ENCODE measurements around the gene HSPB1.

The HSPB1 gene

GRCh38 chr7:76316984-76317781 lies 14.7 kb downstream of the HSPB1 start:
- Histone ChIP-seq H3K9ac (ENCODE audit: low read length) (peak overlapping the region; percentile 76), H3K4me3 (ENCODE audit: low read length) (peak overlapping the region; percentile 49), H3K9me3 (ENCODE audit: control insufficient read depth, low read length) (no peaks in the 10 kb centered on the region), H3K36me3 (ENCODE audit: control insufficient read depth, insufficient read depth, low read length) (no peaks in the 10 kb centered on the region), H3K4me1 (ENCODE audit: control insufficient read depth, insufficient read depth, low read length) (peaks cover 17% of the 10 kb centered on the region), H3K27me3 (ENCODE audit: control insufficient read depth, insufficient read depth, low read length) (no peaks in the 10 kb centered on the region)

GRCh38 chr7:76317782-76318487 lies 15.5 kb downstream of the HSPB1 start:
- H3K36me3 ChIP-seq (ENCODE audit: control insufficient read depth, insufficient read depth, low read length) = no peaks in the 10 kb centered on the region
- peaks cover 17% of the 10 kb centered on the region for H3K4me1 ChIP-seq (ENCODE audit: control insufficient read depth, insufficient read depth, low read length)
- peak overlapping the region; percentile 86 for H3K9ac ChIP-seq (ENCODE audit: low read length)
- H3K27me3 ChIP-seq (ENCODE audit: control insufficient read depth, insufficient read depth, low read length) = no peaks in the 10 kb centered on the region
- H3K9me3 ChIP-seq (ENCODE audit: control insufficient read depth, low read length) = no peaks in the 10 kb centered on the region
- H3K4me3 ChIP-seq (ENCODE audit: low read length) = peak overlapping the region; percentile 76

- Histone ChIP-seq H3K9me3 (ENCODE audit: control insufficient read depth, low read length) (no peaks in the 10 kb centered on the region), H3K9ac (ENCODE audit: low read length) (peak overlapping the region; percentile 86), H3K4me3 (ENCODE audit: low read length) (peak overlapping the region; percentile 76), H3K4me1 (ENCODE audit: control insufficient read depth, insufficient read depth, low read length) (peaks cover 17% of the 10 kb centered on the region), H3K27me3 (ENCODE audit: control insufficient read depth, insufficient read depth, low read length) (no peaks in the 10 kb centered on the region), H3K36me3 (ENCODE audit: control insufficient read depth, insufficient read depth, low read length) (no peaks in the 10 kb centered on the region)
These were observed 16.2 kb downstream of the HSPB1 start for GRCh38 chr7:76318488-76319353.

GRCh38 chr7:76325092-76325491 lies 22.6 kb downstream of the HSPB1 start:
- Histone ChIP-seq H3K27me3 (ENCODE audit: control insufficient read depth, insufficient read depth, low read length) (no peaks in the 10 kb centered on the region), H3K4me3 (ENCODE audit: low read length) (no peak overlapping the region), H3K9me3 (ENCODE audit: control insufficient read depth, low read length) (no peaks in the 10 kb centered on the region), H3K36me3 (ENCODE audit: control insufficient read depth, insufficient read depth, low read length) (peaks cover 15% of the 10 kb centered on the region), H3K4me1 (ENCODE audit: control insufficient read depth, insufficient read depth, low read length) (peaks cover 4% of the 10 kb centered on the region), H3K9ac (ENCODE audit: low read length) (no peak overlapping the region)

GRCh38 chr7:76325811-76326210 lies 23.3 kb downstream of the HSPB1 start:
- Histone ChIP-seq H3K9ac (ENCODE audit: low read length) (no peak overlapping the region), H3K9me3 (ENCODE audit: control insufficient read depth, low read length) (no peaks in the 10 kb centered on the region), H3K36me3 (ENCODE audit: control insufficient read depth, insufficient read depth, low read length) (peaks cover 15% of the 10 kb centered on the region), H3K4me3 (ENCODE audit: low read length) (no peak overlapping the region), H3K27me3 (ENCODE audit: control insufficient read depth, insufficient read depth, low read length) (no peaks in the 10 kb centered on the region), H3K4me1 (ENCODE audit: control insufficient read depth, insufficient read depth, low read length) (peaks cover 4% of the 10 kb centered on the region)

- Histone ChIP-seq H3K36me3 (ENCODE audit: control insufficient read depth, insufficient read depth, low read length) (peaks cover 15% of the 10 kb centered on the region), H3K4me1 (ENCODE audit: control insufficient read depth, insufficient read depth, low read length) (peaks cover 4% of the 10 kb centered on the region), H3K9ac (ENCODE audit: low read length) (no peak overlapping the region), H3K27me3 (ENCODE audit: control insufficient read depth, insufficient read depth, low read length) (no peaks in the 10 kb centered on the region), H3K9me3 (ENCODE audit: control insufficient read depth, low read length) (no peaks in the 10 kb centered on the region), H3K4me3 (ENCODE audit: low read length) (no peak overlapping the region)
These were observed 24.3 kb downstream of the HSPB1 start for GRCh38 chr7:76326646-76327233.

GRCh38 chr7:76327610-76328009 lies 25.1 kb downstream of the HSPB1 start:
- H3K4me1 ChIP-seq (ENCODE audit: control insufficient read depth, insufficient read depth, low read length) = peaks cover 4% of the 10 kb centered on the region
- H3K9ac ChIP-seq (ENCODE audit: low read length) = no peak overlapping the region
- H3K36me3 ChIP-seq (ENCODE audit: control insufficient read depth, insufficient read depth, low read length) = peaks cover 15% of the 10 kb centered on the region

GRCh38 chr7:76328389-76328788 lies 25.9 kb downstream of the HSPB1 start:
- Histone ChIP-seq H3K4me1 (ENCODE audit: control insufficient read depth, insufficient read depth, low read length) (peaks cover 5% of the 10 kb centered on the region), H3K27me3 (ENCODE audit: control insufficient read depth, insufficient read depth, low read length) (no peaks in the 10 kb centered on the region), H3K4me3 (ENCODE audit: low read length) (no peak overlapping the region), H3K36me3 (ENCODE audit: control insufficient read depth, insufficient read depth, low read length) (peaks cover 15% of the 10 kb centered on the region), H3K9ac (ENCODE audit: low read length) (no peak overlapping the region), H3K9me3 (ENCODE audit: control insufficient read depth, low read length) (no peaks in the 10 kb centered on the region)

More at GRCh38 chr7:76327610-76328009, 25.1 kb downstream of the HSPB1 start:
- no peaks in the 10 kb centered on the region for H3K9me3 ChIP-seq (ENCODE audit: control insufficient read depth, low read length)
- H3K4me3 ChIP-seq (ENCODE audit: low read length) = no peak overlapping the region
- H3K27me3 ChIP-seq (ENCODE audit: control insufficient read depth, insufficient read depth, low read length) = no peaks in the 10 kb centered on the region

- no peak overlapping the region for H3K9ac ChIP-seq (ENCODE audit: low read length)
- peaks cover 16% of the 10 kb centered on the region for H3K4me1 ChIP-seq (ENCODE audit: control insufficient read depth, insufficient read depth, low read length)
- H3K36me3 ChIP-seq (ENCODE audit: control insufficient read depth, insufficient read depth, low read length) = peaks cover 15% of the 10 kb centered on the region
- H3K9me3 ChIP-seq (ENCODE audit: control insufficient read depth, low read length) = no peaks in the 10 kb centered on the region
- no peak overlapping the region for H3K4me3 ChIP-seq (ENCODE audit: low read length)
- no peaks in the 10 kb centered on the region for H3K27me3 ChIP-seq (ENCODE audit: control insufficient read depth, insufficient read depth, low read length)
These were observed 27.0 kb downstream of the HSPB1 start for GRCh38 chr7:76329479-76329878.

GRCh38 chr7:76330261-76330660 lies 27.8 kb downstream of the HSPB1 start:
- Histone ChIP-seq H3K4me1 (ENCODE audit: control insufficient read depth, insufficient read depth, low read length) (peaks cover 16% of the 10 kb centered on the region), H3K9me3 (ENCODE audit: control insufficient read depth, low read length) (no peaks in the 10 kb centered on the region), H3K27me3 (ENCODE audit: control insufficient read depth, insufficient read depth, low read length) (no peaks in the 10 kb centered on the region), H3K36me3 (ENCODE audit: control insufficient read depth, insufficient read depth, low read length) (peaks cover 15% of the 10 kb centered on the region), H3K4me3 (ENCODE audit: low read length) (no peak overlapping the region), H3K9ac (ENCODE audit: low read length) (no peak overlapping the region)

GRCh38 chr7:76330673-76331072 lies 28.2 kb downstream of the HSPB1 start:
- Histone ChIP-seq H3K4me1 (ENCODE audit: control insufficient read depth, insufficient read depth, low read length) (peaks cover 16% of the 10 kb centered on the region), H3K36me3 (ENCODE audit: control insufficient read depth, insufficient read depth, low read length) (peaks cover 15% of the 10 kb centered on the region), H3K27me3 (ENCODE audit: control insufficient read depth, insufficient read depth, low read length) (no peaks in the 10 kb centered on the region), H3K9ac (ENCODE audit: low read length) (no peak overlapping the region), H3K4me3 (ENCODE audit: low read length) (no peak overlapping the region), H3K9me3 (ENCODE audit: control insufficient read depth, low read length) (no peaks in the 10 kb centered on the region)

All from mucosa of stomach (tissue), 1 donor.